HepG2 (cell line): ENCODE results near the gene RITA1. TPM values are rescaled to one million over a fixed set of nuclear protein-coding genes. Genes with fewer than 3 reads are reported as not detected.
A peak's percentile ranks its signal among the peaks of the same experiment; 100 is the strongest.

Experiments used
- ADNP ChIP-seq: sonication (generic); formaldehyde crosslinking; IDR thresholded peaks from 2 replicates; pipeline ENCODE4 v1.4.0; 2020; ENCODE audit warnings: missing genetic modification reagents
- ARID2 ChIP-seq: sonication (generic); formaldehyde crosslinking; IDR thresholded peaks from 2 replicates; pipeline ENCODE4 v1.8.1; 2022; ENCODE audit warnings: mild to moderate bottlenecking, missing genetic modification reagents, borderline replicate concordance
- BHLHE40 ChIP-seq: IDR thresholded peaks from 2 replicates; pipeline ENCODE4 v1.6.1; 2011; ENCODE audit warnings: low read length, improper control_type of control experiment
- ELF1 ChIP-seq: sonication (generic); formaldehyde crosslinking; IDR thresholded peaks from 2 replicates; pipeline ENCODE4 v1.4.0; 2020; ENCODE audit warnings: missing genetic modification reagents
- HMGA1 ChIP-seq: sonication (generic); formaldehyde crosslinking; conservative IDR thresholded peaks from 2 replicates; pipeline ENCODE4 v1.4.0; 2020; ENCODE audit warnings: missing genetic modification reagents
- HNF4A ChIP-seq: sonication (generic); formaldehyde crosslinking; IDR thresholded peaks from 2 replicates; pipeline ENCODE4 v1.4.0; 2020; ENCODE audit warnings: missing genetic modification reagents
- JUND ChIP-seq: sonication (generic); formaldehyde crosslinking; IDR thresholded peaks from 2 replicates; pipeline ENCODE4 v1.8.0; 2022; ENCODE audit warnings: mild to moderate bottlenecking, missing genetic modification reagents
- KAT7 ChIP-seq: IDR thresholded peaks from 2 replicates; pipeline ENCODE4 v1.6.1; 2018; ENCODE audit warnings: borderline replicate concordance, missing compliant biosample characterization
- MIXL1 ChIP-seq: IDR thresholded peaks from 2 replicates; pipeline ENCODE4 v1.6.1; 2016
- MTA3 ChIP-seq: sonication (generic); formaldehyde crosslinking; IDR thresholded peaks from 2 replicates; pipeline ENCODE4 v1.4.0; 2020; ENCODE audit warnings: missing genetic modification reagents
- MXI1 ChIP-seq: IDR thresholded peaks from 3 replicates; pipeline ENCODE4 v1.6.1; 2012; ENCODE audit warnings: low read depth, low read length, inconsistent platforms, borderline replicate concordance
- NFKBIZ ChIP-seq: IDR thresholded peaks from 2 replicates; pipeline ENCODE4 v1.6.1; 2018; ENCODE audit warnings: missing genetic modification reagents, missing compliant biosample characterization
- NPAS2 ChIP-seq: sonication (generic); formaldehyde crosslinking; IDR thresholded peaks from 2 replicates; pipeline ENCODE4 v1.8.0; 2022; ENCODE audit warnings: mild to moderate bottlenecking, missing genetic modification reagents, borderline replicate concordance
- NR2F1 ChIP-seq, 2 experiments: fragments of 450-650 bp in 1 of 2; formaldehyde crosslinking in 1 of 2; IDR thresholded peaks; 2 replicates each; pipeline versions ENCODE4 v1.5.0 to v1.6.1; 2016 to 2020; ENCODE audit warnings: mild to moderate bottlenecking in 1 of 2, missing compliant biosample characterization in 1 of 2, missing genetic modification reagents in 1 of 2, moderate library complexity in 1 of 2
- ONECUT2 ChIP-seq: sonication (generic); formaldehyde crosslinking; IDR thresholded peaks from 2 replicates; pipeline ENCODE4 v1.4.0; 2020; ENCODE audit warnings: missing genetic modification reagents
- POLR2A ChIP-seq, 2 experiments: IDR thresholded peaks; 2 replicates each; pipeline ENCODE4 v1.6.1; 2011; ENCODE audit warnings: low read depth in 2 of 2, low read length in 2 of 2, mild to moderate bottlenecking in 1 of 2, moderate library complexity in 1 of 2; ENCODE audit not compliant: insufficient read depth in 1 of 2
- RCOR2 ChIP-seq: IDR thresholded peaks from 2 replicates; pipeline ENCODE4 v1.6.1; 2016; ENCODE audit warnings: missing biosample characterization, missing genetic modification reagents
- REL ChIP-seq: sonication (generic); formaldehyde crosslinking; conservative IDR thresholded peaks from 2 replicates; pipeline ENCODE4 v1.8.0; 2022; ENCODE audit warnings: mild to moderate bottlenecking, missing genetic modification reagents, moderate library complexity
- SCMH1 ChIP-seq: sonication (generic); formaldehyde crosslinking; IDR thresholded peaks from 2 replicates; pipeline ENCODE4 v1.9.0; 2021; ENCODE audit warnings: missing genetic modification reagents, mild to moderate bottlenecking, borderline replicate concordance
- SMARCE1 ChIP-seq: fragments of 450-650 bp; IDR thresholded peaks from 2 replicates; pipeline ENCODE4 v1.6.1; 2017; ENCODE audit warnings: borderline replicate concordance
- SOX13 ChIP-seq, 3 experiments: fragments of 450-650 bp in 1 of 3; sonication (generic) in 1 of 3; formaldehyde crosslinking in 1 of 3; IDR thresholded peaks in 2 of 3; conservative IDR thresholded peaks in 1 of 3; 2 replicates each; pipeline versions ENCODE4 v1.5.0 to v1.6.1; 2016 to 2020; ENCODE audit warnings: antibody characterized with exemption in 1 of 3, mild to moderate bottlenecking in 1 of 3, missing compliant biosample characterization in 1 of 3, missing genetic modification reagents in 1 of 3, moderate library complexity in 1 of 3
- TBX3 ChIP-seq: fragments of 450-650 bp; IDR thresholded peaks from 2 replicates; pipeline ENCODE4 v1.6.1; 2017; ENCODE audit warnings: antibody characterized with exemption, mild to moderate bottlenecking, inconsistent platforms, borderline replicate concordance
- TCF7 ChIP-seq: sonication (generic); IDR thresholded peaks from 2 replicates; pipeline ENCODE4 v1.6.1; 2016; ENCODE audit warnings: antibody characterized with exemption, low read depth
- TEAD3 ChIP-seq: optimal IDR thresholded peaks from 2 replicates; pipeline ENCODE3; 2016; ENCODE audit warnings: borderline replicate concordance
- TGIF2 ChIP-seq: IDR thresholded peaks from 2 replicates; pipeline ENCODE4 v1.6.1; 2016; ENCODE audit warnings: control low read depth, missing compliant biosample characterization
- U2AF1 ChIP-seq: fragments of 200-400 bp; formaldehyde crosslinking; optimal IDR thresholded peaks from 2 replicates; pipeline ENCODE3; 2017; ENCODE audit warnings: mild to moderate bottlenecking, low read depth, low read length
- YY1 ChIP-seq: IDR thresholded peaks from 2 replicates; pipeline ENCODE4 v1.6.1; 2011; ENCODE audit warnings: low read length, low read depth, moderate library complexity, mild to moderate bottlenecking; ENCODE audit not compliant: insufficient read depth, insufficient replicate concordance
- ZKSCAN8 ChIP-seq: IDR thresholded peaks from 2 replicates; pipeline ENCODE4 v1.6.1; 2016; ENCODE audit warnings: borderline replicate concordance, missing genetic modification reagents, missing compliant biosample characterization
- ZNF10 ChIP-seq: sonication (generic); formaldehyde crosslinking; IDR thresholded peaks from 2 replicates; pipeline ENCODE4 v1.4.0; 2020; ENCODE audit warnings: mild to moderate bottlenecking, low read depth, missing genetic modification reagents, borderline replicate concordance
- ZNF451 ChIP-seq: sonication (generic); formaldehyde crosslinking; IDR thresholded peaks from 2 replicates; pipeline ENCODE4 v1.5.0; 2020; ENCODE audit warnings: mild to moderate bottlenecking, missing genetic modification reagents
- ZNF776 ChIP-seq: sonication (generic); formaldehyde crosslinking; IDR thresholded peaks from 2 replicates; pipeline ENCODE4 v1.4.0; 2020; ENCODE audit warnings: mild to moderate bottlenecking, missing genetic modification reagents
- polyA plus RNA-seq, 8 experiments: library from polyadenylated mRNA; depleted of rRNA in 3 of 8; stranded (reverse) in 7 of 8; unstranded in 1 of 8; fragments of >200 nt; fragmentation: Illumina TruSeq in 4 of 8; extraction: Trizol in 4 of 8; gene quantifications; 2 replicates each; pipeline versions ENCODE4 v1.2.1 to v1.2.3, GENCODE V29; 2011 to 2016; ENCODE audit warnings: low read depth in 4 of 8, missing spikeins in 1 of 8, mixed read lengths in 1 of 8; ENCODE audit not compliant: insufficient read depth in 1 of 8
- total RNA-seq, 5 experiments: library from RNA; depleted of rRNA; stranded (reverse); fragments of >200 nt; fragmentation: Illumina TruSeq; extraction: Trizol; gene quantifications; 2 replicates each; pipeline ENCODE4 v1.2.3, GENCODE V29; 2016; ENCODE audit warnings: low read depth in 1 of 5
- TF ChIP-seq, protein P1 (sequence below): sonication (generic); formaldehyde crosslinking; IDR thresholded peaks from 2 replicates; pipeline ENCODE4 v1.4.0; 2020; ENCODE audit warnings: mild to moderate bottlenecking, missing genetic modification reagents
- TF ChIP-seq, protein P2 (sequence below): sonication (generic); formaldehyde crosslinking; IDR thresholded peaks from 2 replicates; pipeline ENCODE4 v1.4.0; 2020; ENCODE audit warnings: missing genetic modification reagents, borderline replicate concordance
- TF ChIP-seq, protein P3 (sequence below): sonication (generic); formaldehyde crosslinking; IDR thresholded peaks from 2 replicates; pipeline ENCODE4 v1.4.0; 2020; ENCODE audit warnings: mild to moderate bottlenecking, missing genetic modification reagents

The RITA1 gene
- total and polyA plus RNA-seq, 2 of the 13 experiments (the other 11 are each of a cell fraction or from before 2014, with no cell fraction given) = 12.4 to 28.9 TPM

DNA sequence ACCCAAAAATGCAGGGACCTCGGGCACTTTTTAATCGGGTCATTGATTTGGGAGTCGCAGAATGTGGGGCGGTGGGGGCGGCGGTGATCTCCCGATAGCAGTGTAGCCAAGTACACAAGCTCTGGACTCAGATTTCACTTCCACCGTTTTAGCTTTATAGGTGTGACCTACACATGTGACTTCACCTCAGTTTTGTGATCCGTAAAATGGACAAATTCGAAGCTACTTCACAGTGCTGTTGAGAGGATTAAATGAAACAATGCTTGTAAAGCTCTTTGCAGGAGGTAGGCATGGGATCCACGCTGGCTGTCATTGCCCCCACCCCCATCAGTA, 478 bp downstream of the RITA1 start (continued):
- TF ChIP-seq SMARCE1 = no peak
- 0 out of 2 replicates have a peak, but pooled peaks have one; percentile 26 for TF ChIP-seq BHLHE40
- TF ChIP-seq ONECUT2 (CRISPR knock-in tag) = no peak
- no peak for TF ChIP-seq MIXL1 (CRISPR knock-in tag)
- TF ChIP-seq ARID2 (CRISPR knock-in tag) = 0 out of 2 replicates have a peak, but pooled peaks have one; percentile 65
- 0 out of 4 replicates have a peak, but pooled peaks of 1 of the 2 experiments have one; percentile 6 for TF ChIP-seq NR2F1 (CRISPR knock-in tag; IDR thresholded peaks at IDR 0.05)
- no peak; a peak in 1 of 4 replicates for TF ChIP-seq POLR2A (IDR thresholded peaks at IDR 0.05; ENCODE audit: insufficient read depth in 1 of 2, low read depth in 2 of 2, low read length in 2 of 2)
- no peak for TF ChIP-seq HMGA1
- TF ChIP-seq MXI1 = 0 out of 3 replicates have a peak, but pooled peaks have one; percentile 38
- TF ChIP-seq, protein P1, sequence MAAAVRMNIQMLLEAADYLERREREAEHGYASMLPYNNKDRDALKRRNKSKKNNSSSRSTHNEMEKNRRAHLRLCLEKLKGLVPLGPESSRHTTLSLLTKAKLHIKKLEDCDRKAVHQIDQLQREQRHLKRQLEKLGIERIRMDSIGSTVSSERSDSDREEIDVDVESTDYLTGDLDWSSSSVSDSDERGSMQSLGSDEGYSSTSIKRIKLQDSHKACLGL (CRISPR knock-in tag) = no peak
- TF ChIP-seq KAT7 = no peak
- TF ChIP-seq HNF4A (CRISPR knock-in tag) = no peak
- TF ChIP-seq RCOR2 (CRISPR knock-in tag) = no peak
- TF ChIP-seq REL = no peak
- no peak for TF ChIP-seq ZNF451
- no peak for TF ChIP-seq JUND (CRISPR knock-in tag)
- peak; percentile 21; the same call in 1 of the 2 replicates for TF ChIP-seq TBX3
- no peak for TF ChIP-seq ZNF776 (CRISPR knock-in tag)
- TF ChIP-seq, protein P2, sequence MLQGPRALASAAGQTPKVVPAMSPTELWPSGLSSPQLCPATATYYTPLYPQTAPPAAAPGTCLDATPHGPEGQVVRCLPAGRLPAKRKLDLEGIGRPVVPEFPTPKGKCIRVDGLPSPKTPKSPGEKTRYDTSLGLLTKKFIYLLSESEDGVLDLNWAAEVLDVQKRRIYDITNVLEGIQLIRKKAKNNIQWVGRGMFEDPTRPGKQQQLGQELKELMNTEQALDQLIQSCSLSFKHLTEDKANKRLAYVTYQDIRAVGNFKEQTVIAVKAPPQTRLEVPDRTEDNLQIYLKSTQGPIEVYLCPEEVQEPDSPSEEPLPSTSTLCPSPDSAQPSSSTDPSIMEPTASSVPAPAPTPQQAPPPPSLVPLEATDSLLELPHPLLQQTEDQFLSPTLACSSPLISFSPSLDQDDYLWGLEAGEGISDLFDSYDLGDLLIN (CRISPR knock-in tag) = no peak
- TF ChIP-seq NPAS2 (CRISPR knock-in tag) = no peak
- TF ChIP-seq ELF1 = no peak
- TF ChIP-seq YY1 = no peak
- 0 out of 2 replicates have a peak, but pooled peaks have one; percentile 7 for TF ChIP-seq TGIF2 (CRISPR knock-in tag)
- TF ChIP-seq NFKBIZ (CRISPR knock-in tag) = no peak
- no peak for TF ChIP-seq MTA3 (CRISPR knock-in tag)
- TF ChIP-seq U2AF1 = no peak
- TF ChIP-seq ADNP = 0 out of 2 replicates have a peak, but pooled peaks have one; percentile 47
- TF ChIP-seq SOX13 (IDR thresholded peaks at IDR 0.05) = no peak
- no peak for TF ChIP-seq SOX13 (CRISPR knock-in tag; conservative IDR thresholded peaks at IDR 0.05 in 1 of 2, IDR thresholded peaks at IDR 0.05 in 1 of 2)
- TF ChIP-seq SCMH1 (CRISPR knock-in tag) = no peak
- no peak for TF ChIP-seq TCF7
- no peak for TF ChIP-seq ZNF10 (CRISPR knock-in tag)
- TF ChIP-seq, protein P3, sequence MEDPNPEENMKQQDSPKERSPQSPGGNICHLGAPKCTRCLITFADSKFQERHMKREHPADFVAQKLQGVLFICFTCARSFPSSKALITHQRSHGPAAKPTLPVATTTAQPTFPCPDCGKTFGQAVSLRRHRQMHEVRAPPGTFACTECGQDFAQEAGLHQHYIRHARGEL = no peak
- no peak for TF ChIP-seq ZKSCAN8
- no peak for TF ChIP-seq TEAD3
